GM18505 (cell line): ENCODE results near the gene E4F1.

Source experiments
- ATAC-seq: cut with Tn5 transposase; IDR thresholded peaks from one replicate; pipeline ENCODE4 v1.9.1; 2021; ENCODE audit not compliant: unreplicated experiment
- POLR2A ChIP-seq: IDR thresholded peaks from 4 replicates; pipeline ENCODE4 v1.6.1; 2011; ENCODE audit warnings: borderline replicate concordance; ENCODE audit not compliant: insufficient read depth, insufficient read length; ENCODE audit errors: extremely low read depth

The E4F1 gene

DNA sequence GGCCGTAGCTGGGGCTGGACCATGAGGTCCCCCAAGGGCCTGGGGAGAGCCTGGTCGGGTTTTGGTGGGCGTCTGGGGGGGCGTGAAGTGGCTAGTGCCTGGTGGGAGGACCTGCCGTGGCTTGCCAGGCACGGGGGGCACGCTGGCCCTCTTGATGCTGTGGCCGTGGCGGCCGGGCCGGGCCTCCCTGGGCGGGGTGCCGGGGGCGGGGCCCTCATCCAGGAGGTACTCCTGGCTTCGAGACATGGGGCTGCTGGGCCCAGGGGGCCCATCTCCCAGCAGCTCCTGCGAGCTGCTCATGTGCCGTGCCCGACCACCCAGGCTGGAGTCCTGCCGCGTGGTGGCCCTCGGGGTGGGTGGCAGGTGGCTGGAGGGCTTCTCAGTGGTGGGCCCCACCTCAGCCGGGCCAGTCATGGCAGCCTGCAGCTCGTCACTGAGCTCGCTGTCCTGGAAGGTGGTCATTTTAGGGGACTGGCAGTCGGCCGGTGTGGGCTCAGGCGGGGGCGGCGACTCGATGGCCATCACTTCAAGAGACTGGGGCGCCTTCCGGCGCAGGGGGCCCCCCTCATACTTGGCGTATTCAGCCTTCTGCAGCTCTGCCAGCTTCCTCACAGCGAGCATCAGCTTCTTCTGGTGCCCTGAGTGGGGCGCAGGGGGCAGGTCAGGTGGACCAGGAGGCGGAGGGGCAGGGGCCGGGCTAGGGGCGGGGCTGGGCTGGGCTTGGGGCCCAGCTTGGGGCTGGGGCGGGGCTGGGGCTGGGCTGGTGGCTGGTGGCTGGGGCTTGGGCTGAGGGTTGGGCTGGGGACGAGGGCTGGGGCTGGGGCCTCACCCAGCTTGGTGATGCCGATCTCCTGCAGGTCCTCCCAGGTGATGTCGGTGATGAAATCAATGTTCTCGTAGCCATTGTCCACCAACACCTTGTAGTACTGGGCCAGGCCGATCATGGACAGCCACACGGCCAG is 42.1 kb upstream of the E4F1 start:
- no peak for TF ChIP-seq POLR2A
- ATAC-seq, result no peak

DNA sequence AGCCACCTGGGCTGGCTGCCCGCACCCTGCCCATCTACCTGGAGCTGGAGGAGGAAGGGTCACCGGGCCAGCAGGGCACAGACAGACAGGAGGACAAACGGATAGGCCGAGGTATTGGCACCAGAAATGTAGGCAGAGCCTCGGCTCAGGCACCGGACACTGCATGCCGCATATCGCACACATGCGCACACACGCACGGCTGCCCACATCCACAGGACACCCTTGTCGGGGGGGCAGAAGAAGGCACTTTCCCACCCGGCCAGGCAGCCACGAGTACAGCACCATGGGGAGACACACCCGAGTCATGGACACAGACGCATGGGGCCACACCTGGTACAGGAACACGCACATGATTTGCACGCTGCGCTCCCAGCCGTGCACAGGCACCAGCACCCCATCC is 41.4 kb upstream of the E4F1 start:
- no peak for TF ChIP-seq POLR2A
- ATAC-seq, result no peak

DNA sequence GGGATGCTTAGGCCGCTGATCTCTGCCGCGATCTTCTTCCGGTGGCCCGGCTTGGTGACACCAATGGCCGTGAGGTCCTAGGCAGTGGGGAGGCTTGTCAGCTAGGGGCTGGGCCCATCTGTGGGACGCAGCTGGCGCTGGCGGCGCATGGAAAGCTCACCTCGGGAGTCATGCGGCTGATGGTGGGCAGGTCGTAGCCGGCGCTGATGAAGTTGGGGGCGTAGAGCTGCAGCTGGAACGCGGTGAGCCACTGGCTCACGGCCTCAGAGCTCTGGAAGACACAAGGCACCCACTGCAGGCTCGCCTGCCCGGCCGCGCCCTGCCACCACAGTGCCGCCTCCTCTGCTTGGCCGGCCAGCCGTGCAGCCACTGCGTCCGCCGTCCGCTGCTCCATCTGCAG is 39.7 kb upstream of the E4F1 start:
- TF ChIP-seq POLR2A, result no peak
- no peak for ATAC-seq

DNA sequence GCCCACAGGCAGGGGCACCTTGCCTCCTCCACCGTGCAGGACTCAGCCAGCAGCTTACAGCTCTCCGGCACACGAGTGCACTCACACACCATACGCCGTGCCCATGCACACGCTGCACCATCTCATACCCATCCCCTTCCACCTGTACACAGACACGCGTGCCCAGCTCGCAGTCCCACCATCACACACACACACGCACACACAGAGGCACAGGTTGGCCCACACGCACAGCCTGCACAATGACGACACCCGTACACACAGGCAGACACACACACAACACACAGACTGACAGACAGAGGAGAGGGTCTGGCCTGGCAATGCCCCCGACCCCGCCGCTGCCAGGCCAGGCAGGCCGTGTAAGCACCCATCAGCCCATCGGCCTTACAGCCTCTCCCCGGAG is 39.0 kb upstream of the E4F1 start:
- no peak for TF ChIP-seq POLR2A

DNA sequence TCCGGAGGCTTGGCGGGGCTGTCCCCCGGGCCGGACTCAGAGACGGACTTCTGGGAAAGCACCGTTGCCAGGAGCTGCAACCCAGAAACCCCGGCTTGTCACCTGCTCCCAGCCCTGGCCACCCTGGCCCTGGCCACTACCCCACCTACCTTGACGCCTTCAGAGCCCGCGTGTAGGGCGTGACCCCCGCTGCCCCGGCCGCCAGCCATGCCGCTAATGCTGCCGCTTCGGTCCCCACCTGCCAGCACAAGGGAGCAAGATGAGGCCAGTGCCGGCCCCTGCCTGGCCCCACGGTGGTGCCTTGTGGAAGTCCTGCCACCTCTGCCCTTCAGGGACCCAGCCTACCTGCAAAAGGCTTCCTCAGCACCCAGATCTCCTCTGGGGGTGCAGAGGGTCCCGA is 38.4 kb upstream of the E4F1 start:
- ATAC-seq, result no peak
- TF ChIP-seq POLR2A, result no peak

More for the DNA sequence above, 39.0 kb upstream of the E4F1 start:
- no peak for ATAC-seq

DNA sequence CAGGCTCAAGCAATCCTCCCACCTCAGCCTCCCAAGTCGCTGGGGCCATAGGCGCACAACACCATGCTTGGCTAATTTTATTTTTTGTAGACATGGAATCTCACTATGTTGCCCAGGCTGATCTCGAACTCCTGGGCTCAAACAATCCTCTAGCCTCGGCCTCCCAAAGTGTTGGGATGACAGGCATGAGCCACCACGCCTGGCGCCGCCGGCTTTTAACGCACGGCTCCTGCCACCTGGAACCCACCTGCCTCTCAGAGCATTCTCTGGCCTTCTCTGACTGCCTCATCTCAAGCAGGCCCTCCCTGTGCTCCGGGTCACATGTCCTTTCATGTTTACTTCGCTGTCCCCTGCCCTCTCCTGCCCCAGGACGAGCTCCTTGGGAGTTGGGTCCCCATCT is 37.3 kb upstream of the E4F1 start:
- no peak for ATAC-seq
- TF ChIP-seq POLR2A, result no peak

DNA sequence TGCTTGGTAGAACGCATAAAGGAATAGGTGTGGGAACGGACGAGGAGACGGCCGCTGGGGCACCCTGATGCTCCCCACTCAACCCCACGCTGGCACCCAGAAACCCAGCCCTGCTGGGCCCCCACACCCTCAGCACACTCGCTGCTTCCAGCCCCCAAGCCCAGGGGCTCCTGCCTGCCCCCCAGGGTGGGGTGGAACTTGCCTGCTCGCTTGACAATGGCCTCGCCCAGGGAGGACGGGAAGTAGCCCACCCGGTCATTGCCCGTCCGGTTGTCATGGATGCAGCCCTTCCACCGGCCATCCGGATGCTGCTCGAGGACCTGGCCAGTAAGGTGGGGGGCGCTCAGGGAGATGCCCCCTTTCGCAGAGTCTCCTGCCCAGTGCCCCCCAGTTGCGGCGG is 36.9 kb upstream of the E4F1 start:
- TF ChIP-seq POLR2A, result no peak
- ATAC-seq, result no peak

DNA sequence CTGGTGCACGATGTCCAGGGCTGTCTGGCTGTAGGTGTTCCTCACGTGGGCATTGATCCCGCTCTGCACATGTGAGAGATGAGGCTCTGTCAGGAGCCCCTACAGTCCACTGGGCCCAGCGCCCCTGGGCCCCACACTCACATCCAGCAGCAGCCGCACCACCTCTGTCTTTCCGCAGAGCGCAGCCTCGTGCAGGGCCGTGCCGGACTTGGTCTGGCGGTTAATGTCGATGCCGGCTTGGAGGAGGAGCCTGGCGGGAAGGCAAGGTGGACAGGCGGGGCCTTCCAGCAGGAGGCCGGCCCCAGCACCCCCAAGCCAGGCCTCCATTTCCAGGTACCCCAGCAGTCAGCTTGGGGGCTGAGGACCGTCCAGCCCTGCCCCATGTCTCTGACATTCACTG is 36.2 kb upstream of the E4F1 start:
- TF ChIP-seq POLR2A, result no peak

DNA sequence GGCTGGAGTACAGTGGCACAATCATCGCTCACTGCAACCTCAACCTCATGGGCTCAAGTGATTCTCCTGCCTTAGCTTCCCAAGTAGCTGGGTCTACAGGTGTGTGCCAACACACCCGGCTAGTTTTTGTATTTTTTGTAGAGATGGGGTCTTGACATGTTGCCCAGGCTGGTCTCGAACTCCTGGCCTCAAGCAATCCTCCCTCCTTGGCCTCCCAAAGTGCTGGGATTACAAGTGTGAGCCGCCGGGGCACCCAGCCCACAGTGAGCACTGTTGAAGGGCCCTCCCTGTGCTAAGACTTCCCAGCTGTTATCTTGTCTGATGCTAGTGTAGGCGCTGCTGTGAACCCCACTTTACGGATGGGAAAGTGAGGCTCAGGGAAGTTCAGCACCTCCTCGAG is 35.0 kb upstream of the E4F1 start:
- TF ChIP-seq POLR2A, result no peak
- ATAC-seq, result no peak

More for the DNA sequence above, 36.2 kb upstream of the E4F1 start:
- ATAC-seq, result no peak

DNA sequence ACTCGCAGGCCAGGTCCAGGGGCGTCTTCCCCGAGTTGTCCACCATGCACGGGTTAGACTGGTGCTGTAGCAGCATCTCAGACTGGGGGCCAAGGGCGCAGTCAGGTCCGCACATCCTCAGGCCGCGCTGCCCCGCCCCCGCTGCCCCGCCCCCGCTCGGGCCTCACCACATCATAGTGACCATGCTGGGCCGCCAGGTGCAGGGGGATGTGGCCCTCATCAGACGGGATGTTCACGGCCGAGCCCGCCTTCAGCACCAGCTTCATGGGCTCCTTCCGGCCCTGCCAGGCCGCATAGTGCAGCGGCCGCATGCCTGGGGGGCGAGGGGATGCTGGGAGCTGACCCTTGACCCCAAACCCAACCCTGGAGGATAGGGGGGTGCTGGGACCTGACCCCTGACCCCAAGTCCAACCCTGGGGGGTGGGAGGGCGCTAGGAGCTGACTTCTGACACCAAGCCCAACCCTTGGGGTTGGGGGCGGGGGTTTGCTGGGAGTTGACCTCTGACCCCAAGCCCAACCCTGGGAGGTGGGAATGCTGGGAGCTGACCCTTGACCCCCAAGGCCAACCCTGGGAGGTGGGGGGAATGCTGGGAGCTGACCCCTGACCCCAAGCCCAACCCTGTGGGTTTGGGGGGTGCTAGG is 34.0 kb upstream of the E4F1 start:
- TF ChIP-seq POLR2A, result no peak

DNA sequence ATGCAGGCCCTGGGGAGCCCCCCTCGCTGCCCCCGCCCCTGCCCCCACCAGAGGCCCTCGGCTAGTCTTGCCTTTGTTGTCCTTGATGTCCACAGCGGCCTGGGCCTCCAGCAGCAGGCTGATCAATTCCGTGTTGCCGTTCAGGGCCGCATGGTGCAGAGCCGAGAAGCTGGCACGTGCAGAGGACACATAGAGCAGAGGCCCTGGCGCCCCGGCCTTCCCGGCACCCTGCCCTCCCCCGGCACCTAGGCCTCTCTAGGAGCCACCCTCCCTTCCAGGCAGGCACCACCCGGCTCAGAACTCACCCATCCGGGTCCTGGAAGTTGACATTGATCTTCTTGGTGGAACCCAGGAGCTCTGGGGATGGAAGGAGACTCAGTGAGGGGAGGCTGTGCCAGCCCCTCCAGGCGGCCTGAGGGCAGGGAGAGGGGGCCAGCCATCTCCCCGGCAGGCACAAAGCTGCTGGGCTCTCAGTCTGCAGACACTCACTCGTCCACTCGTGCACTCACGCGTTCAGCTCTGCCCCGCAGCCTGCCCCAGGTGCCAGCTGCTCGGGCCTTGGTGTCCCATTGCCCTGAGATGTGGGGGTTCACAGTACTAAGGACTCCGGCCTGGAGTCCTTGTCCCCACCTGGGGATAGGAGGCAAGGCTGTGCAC is 33.3 kb upstream of the E4F1 start:
- no peak for ATAC-seq
- TF ChIP-seq POLR2A, result no peak

More for the DNA sequence above, 34.0 kb upstream of the E4F1 start:
- ATAC-seq, result no peak

DNA sequence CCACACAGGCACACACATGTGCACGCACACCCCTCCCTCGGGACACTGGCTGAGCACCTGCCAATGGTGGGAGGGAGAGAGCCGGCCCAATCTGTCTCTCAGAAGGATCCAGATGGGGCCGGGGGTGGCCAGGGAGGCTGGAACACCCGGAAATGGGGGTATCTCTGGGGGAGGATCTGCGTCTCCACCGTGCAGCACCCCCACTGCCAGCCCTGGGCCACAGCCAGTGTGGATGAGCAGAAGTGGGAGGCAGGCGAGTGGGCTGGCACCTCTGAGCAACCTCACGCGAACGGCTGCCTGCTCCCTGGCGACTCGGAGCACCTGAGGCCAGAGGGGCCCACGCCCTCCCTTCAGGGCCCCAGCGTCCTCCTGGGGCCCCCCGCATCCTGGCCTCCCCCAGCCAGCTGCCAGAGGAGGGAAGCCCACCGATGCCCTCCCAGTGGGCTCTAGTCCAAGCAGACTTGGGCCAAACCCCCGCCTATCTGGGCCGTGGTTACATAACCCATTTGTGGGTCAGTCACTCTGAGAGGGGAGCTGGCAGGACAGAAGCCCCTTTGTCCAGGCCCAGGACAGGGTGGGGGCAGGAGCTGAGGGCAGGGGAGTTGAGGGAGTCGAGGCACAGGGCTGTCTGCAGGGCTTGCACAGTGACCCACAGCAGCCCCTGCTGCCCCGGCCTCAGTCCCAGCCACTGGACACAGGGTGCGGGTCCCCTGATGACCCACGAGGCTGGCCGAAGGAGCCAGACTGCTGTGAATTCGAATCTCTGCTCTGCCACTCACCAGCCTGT is 32.5 kb upstream of the E4F1 start:
- no peak for ATAC-seq
- no peak for TF ChIP-seq POLR2A

DNA sequence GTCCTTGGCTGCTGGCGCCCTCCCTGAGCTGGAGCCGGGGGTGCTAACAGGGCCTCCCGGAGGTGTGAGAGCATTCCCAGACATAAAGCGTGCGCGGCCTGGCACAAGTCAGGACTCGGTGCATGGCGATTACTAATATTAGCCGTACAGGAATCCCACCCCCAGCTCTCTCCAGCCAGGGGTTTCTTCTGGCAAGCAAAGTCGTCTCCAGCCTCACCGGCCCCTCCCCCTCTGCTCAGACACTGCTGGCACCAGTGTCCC is 32.0 kb upstream of the E4F1 start:
- no peak for TF ChIP-seq POLR2A
- no peak for ATAC-seq
